GM12872 (cell line): Measurements from ENCODE around the gene PALM.

Experiments
- TF ChIP-seq, protein P1 (sequence below): IDR thresholded peaks from 3 replicates; pipeline ENCODE4 v1.5.1; 2011; ENCODE audit warnings: low read depth, mild to moderate bottlenecking, low read length, moderate library complexity; ENCODE audit not compliant: insufficient read depth

The PALM gene

DNA sequence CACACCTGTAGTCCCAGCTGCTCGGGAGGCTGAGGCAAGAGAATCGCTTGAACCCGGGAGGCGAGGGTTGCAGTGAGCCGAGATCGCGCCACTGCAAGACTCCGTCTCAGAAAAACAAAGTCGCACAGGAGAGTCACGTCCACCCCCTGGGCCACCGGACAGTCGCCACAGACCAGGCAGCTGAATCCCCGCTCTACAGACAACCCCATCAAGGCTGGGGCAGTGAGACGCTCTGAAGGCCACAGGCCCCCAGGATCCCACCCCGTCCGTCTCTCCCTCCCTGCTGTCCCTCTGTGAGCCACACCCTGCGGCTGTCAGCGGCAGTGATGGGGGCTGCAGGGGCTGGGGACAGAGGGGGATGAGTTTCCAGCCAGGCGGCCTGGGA, 73.1 kb downstream of the PALM start:
- TF ChIP-seq, protein P1, sequence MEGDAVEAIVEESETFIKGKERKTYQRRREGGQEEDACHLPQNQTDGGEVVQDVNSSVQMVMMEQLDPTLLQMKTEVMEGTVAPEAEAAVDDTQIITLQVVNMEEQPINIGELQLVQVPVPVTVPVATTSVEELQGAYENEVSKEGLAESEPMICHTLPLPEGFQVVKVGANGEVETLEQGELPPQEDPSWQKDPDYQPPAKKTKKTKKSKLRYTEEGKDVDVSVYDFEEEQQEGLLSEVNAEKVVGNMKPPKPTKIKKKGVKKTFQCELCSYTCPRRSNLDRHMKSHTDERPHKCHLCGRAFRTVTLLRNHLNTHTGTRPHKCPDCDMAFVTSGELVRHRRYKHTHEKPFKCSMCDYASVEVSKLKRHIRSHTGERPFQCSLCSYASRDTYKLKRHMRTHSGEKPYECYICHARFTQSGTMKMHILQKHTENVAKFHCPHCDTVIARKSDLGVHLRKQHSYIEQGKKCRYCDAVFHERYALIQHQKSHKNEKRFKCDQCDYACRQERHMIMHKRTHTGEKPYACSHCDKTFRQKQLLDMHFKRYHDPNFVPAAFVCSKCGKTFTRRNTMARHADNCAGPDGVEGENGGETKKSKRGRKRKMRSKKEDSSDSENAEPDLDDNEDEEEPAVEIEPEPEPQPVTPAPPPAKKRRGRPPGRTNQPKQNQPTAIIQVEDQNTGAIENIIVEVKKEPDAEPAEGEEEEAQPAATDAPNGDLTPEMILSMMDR, result no peak

DNA sequence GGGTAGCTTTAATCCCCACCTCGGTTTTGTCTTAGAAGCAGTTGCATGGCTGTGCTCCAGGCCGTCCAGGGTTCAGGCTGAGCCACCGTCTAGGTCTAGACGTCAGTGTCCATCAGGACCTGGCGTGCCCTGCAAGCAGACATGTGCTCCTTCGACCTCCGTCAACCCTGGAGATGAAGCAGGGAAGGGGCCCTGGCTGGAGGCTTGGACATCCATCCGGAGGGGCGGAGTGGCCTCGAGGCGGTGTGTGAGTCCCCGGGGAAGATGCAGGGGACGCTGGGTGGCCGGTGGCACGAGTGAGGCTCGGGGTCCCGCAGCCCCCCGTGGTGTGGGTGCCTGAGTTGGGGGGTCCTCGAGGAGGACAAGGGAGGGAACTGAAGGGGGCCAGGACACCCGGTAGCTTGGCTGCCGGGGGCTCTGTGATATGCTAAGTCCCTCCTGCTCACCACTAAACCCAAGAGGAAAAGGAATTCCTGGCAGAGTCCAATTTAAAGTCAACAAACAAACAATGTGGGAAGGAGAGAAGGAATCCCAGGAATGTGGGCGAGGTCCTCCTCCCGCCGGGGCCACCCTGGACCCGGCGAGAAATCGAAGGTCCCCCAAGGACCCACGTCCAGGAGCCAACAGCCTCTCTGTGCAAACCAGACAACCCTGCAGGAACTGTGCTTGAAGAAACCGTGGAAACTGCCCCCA, 73.6 kb downstream of the PALM start:
- TF ChIP-seq, protein P1, result no peak

DNA sequence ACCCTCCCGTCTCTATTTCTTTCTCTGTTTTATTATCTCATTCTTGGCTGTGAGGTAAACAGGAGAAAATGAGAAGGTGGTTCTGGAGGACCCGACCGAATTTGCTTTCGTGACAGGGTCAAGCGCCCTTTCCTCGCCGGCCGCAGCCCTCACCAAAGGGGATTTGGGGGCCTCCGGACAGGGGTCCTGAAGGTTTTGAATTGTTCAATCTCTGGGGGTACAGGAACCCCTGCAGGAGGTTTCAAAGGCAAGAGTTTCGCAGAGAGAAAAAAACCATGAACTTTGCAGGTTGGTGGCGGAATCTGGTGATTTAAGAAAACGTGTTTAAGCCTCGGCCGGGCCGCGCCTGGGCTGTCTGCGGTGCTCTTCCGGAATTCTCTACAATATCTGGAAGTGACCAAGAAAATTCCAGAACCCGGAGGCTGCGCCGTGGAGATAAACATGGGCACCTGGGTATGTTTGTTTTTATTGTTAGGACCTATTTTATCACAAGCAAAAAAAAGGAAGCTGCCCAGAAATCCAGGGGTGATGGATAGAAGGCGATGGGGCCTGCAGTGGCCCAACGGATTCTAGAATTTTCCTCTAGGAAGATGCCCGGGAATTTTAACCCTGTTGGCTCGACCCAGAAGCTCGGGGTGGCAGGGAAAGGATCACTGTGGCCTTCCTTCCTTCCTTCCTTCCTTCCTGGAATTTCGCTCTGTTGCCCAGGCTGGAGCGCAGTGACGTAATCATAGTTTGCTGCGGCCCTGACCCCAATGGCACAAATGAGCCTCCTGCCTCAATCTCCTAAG, 74.3 kb downstream of the PALM start:
- TF ChIP-seq, protein P1, result no peak

DNA sequence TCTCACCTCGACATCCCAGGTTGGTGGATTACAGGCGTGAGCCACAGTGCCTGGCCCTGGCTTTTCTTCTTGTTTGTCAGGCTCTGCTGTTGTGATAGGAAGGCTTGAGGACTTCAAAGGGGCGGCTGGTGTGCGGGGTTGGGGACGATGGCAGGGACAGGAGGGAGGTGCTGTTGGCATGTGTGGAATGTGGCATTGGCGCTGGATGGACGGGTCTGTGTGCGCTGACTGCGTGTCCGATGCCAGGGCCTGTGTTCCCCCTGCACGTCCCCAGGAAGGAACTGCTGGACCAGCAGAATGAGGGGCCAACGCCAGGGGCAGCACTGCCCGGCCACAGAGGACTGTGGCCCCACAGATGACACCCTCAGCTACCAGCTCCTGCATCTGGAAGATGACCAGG, 75.8 kb downstream of the PALM start:
- TF ChIP-seq, protein P1, result no peak

DNA sequence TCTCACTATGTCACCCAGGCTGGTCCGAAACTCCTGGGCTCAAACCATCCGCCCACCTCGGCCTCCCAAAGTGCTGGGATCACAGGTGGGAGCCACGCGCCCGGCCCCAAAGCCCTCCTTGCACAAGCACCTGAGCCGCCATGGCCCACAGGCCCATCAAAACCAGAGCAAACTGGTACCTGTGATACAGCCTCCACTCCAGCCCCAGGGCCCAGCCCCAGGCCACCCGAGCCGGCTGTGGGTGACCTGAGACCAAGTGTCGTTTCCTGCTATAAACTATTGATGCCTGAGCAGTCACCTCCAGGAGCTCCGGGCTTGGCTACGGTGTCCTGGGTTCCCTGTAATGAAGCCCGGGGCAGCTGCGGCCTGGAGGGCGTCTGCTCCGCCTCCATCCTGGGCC, 78.8 kb downstream of the PALM start:
- TF ChIP-seq, protein P1, result no peak

DNA sequence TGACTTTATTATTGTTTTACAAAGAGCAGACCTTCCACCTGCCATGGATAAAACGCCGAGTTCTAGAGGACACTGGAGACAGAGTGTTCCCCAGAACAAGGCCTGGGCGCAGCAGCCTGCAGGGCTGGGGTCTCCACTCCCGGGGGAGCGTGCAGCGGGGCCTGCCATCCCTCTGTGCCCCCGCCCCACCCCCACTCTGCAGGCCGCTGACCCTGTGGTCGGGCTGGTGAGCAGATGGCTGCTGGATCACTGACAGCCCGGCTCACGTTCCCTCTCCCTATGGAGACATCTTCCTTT, 79.9 kb downstream of the PALM start:
- TF ChIP-seq, protein P1, result no peak

DNA sequence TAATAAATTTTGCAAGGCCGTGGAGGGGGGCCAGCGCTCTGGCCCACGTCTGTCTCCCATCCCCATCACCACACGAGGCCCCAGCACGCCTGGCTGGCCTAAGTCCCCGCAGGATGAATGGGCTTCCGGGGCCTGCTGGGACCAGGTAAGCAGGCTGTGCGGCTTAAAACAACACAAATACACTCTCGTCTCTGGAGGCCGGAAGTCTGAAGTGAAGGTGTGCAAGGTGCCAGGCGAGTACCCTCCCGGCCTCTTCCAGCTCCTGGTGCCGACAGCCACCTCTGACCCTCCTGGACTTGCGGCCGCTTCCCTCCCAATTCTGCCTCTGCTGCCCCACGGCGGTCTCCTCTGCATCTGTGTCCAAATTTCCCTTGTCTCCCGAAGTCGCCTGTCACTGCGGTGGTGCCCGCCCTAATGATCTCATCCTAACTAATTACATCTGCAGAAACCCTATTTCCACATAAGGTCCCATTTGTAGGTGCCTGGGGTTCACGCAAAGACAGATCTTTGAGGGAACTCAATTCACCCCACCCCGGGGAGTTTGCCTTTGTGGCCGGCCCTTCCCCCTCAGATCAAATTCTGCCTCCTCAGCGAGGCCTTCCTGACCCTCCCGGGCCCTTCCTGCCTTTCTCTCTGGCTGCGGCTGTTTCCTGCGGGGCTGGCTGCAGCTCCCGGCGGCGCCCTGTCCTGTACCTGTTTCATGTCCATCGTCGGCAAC, 80.4 kb downstream of the PALM start:
- TF ChIP-seq, protein P1, result no peak
